GM04503 (cell line): ENCODE measurements around the gene FAAH2.
"Not testable (repeated sequence)": the region's sequence is repeated elsewhere in the genome, so short reads cannot be mapped to it uniquely, and the experiment has no call there.

Experiments
- DNase-seq: peaks from one replicate; pipeline ENCODE4 v3.0.0-alpha.2; 2012; ENCODE audit warnings: low read depth

FAAH2 gene

DNA sequence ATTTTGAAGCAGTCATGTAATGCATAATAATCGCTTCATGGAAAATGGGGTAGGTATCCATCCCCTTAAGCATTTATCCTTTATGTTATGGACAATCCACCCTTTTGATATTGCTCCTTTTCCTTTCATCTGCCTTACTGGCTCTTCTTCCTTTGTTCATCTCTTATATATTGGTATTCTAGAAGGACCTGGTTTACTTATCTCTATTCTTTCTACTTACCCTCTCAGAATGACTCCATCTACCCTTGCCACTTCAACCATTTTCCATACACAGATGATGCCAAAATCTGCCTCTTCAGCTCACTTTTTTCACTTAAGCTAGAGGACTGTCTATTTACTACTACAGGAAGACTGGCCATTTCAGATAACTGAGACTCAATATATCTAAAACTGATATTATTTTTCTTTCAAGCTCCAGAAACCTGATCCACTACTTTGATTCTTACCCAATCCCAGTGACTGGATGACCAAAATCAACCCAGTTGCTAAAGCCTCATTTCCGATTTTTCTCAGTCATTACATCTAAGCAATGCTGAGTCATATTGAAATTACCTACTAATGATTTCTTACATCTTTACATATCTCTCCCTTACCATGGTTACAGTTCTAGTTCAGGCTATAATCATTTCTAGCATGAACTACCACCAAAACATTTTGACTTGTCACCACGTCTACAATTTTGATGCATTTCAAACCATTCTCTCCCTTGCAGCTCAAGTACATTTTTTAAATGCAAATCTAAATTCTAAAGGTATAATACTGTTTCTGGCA is 93.7 kb downstream of the FAAH2 start:
- no peak for DNase-seq

DNA sequence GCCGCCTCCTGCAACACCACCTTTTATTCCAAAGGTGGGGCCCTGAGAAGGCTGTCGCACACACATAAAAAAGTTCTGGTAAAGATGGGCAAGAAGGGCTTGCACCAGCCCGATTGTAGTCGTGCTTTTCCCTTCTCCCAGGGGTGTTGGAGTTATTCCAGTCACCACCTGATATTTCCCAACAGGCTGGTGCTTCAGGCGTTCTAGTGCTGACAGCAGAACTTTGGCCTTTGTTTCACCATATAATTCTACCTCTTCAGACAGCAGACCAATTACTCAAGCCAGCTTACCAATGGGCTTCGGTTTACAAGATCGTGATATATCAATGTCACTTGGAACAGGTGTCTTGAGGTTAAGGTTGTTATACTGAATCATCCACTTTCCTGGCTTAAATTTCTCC is 107.7 kb downstream of the FAAH2 start:
- DNase-seq = not testable (repeated sequence)

DNA sequence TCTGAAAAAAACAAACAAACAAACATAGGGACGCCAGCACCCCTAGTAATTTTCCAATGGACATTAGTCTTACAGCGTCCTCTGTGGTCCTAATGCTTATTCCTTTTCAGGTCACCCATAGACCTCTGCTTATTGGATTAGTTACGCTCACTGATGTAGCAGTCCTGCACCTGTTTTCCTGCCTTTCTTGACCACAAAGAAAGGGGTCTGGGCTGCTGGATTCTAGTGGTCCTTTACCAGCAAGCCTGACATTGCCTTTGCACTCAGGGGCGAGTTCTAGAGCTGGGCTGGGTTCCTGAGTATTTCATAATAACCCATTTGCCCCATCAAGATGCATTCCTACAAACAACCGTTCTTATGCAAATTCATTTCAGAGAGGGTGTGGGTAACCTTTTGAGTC is 116.7 kb downstream of the FAAH2 start:
- DNase-seq = not testable (repeated sequence)

DNA sequence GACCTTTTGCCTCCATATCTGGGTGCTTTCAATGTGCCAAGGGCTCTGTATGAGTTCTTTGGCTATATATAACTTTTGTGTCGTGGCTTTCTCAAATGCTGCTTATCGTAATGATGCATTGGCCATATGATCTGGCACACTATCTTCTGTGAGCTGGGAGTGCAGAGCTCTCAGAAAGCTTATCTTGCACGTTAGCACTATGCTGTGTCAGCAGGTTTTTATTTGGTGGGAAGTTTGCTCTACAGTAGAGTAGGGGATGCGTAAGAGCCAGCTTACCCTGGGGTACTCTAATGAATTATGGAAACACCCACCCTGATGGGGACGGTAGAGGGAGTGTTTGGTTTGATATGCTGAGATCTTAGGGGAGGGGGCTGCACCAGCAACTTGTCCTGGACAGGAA is 119.6 kb downstream of the FAAH2 start:
- no peak for DNase-seq

DNA sequence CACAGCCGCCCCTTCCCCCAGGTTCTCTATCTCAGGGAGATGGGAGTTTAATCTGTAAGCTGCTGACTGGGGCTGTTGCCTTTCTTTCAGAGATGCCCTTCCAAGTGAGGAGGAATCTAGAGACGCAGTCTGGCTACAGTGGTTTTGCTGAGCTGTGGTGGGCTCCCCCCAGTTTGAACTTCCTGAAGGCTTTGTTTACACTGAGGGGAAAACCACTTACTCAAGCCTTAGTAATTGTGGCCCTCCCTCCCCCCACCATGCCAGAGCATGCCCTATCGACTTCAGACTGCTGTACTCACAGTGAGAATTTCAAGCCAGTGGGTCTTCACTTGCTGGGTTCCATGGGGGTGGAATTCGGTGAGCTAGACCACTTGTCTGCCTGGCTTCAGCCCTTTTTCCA is 131.3 kb downstream of the FAAH2 start:
- DNase-seq = no peak

DNA sequence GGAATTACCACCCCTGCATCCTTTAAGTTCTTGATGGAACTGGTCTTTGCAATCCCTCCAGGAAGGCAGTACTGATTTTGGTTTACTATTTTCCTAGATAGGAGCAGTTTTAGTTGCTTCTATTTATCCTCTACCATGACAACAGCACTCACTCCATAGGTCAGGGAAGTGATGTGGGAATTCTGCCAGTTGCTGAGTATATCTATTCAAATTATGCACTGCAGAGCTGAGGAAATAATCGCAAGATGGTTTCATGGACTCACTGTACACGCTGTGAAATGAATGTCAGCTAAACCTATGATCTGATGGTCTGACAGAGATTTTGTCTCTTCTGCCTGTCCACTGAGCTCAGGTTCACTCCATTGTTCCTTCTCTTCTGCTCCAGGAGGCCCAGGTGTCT is 135.8 kb downstream of the FAAH2 start:
- no peak for DNase-seq

DNA sequence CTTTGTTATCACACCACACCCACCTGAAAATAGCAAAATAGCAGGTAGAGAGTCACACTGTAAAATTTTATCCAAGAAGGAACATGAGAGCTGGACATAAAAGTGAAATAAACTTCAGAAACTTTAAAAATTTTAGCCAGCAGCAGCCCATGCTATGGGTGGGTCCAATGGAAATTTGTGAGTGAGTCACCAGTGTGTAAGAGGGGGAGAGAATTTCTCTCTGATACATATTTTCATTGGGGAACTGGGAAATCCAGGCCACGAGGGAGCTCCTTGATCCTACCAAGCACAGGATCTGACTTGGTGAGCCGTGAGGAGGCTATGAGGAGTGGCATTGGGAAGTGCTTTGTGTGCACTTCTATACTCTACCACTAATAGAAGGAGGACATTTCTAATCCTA is 136.3 kb downstream of the FAAH2 start:
- no peak for DNase-seq

DNA sequence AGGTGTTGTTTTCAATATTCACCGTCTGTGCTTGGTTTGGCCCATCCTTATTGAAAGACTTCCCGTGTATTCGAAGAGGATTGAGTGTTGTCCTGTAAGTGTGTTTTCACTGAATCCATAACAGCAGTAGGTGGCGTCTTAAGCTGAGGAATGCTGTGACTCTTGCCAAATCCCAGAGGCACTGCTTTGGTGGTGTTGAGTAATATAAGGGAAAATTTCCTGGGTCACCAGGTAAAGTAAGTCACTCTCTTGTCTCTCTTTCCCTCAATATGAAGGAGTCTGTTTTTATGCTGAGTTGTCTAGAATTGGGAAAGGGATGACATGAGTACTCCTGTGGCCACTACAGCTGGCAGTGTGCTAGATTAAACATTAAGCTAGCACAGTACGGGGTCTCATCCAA is 158.6 kb downstream of the FAAH2 start:
- DNase-seq = no peak

DNA sequence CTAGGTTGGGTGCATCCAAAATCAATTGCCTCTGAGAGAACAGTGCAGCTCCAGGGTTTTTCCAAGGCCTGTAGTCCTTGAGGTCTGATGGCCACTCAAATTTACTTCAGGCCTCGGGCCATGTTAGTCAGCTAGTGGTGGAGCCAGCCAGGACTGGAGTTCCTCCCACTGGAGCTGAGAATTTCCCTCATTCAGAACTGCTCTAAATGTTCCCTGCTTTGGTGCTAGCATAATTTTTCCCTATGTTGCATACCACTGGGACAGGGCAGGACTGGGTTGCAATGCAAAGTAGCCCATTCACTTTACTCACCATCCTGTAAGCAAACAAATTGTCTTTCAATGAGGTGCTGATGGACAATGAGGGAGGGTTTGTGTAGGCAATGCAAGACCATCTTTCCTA is 159.3 kb downstream of the FAAH2 start:
- no peak for DNase-seq

DNA sequence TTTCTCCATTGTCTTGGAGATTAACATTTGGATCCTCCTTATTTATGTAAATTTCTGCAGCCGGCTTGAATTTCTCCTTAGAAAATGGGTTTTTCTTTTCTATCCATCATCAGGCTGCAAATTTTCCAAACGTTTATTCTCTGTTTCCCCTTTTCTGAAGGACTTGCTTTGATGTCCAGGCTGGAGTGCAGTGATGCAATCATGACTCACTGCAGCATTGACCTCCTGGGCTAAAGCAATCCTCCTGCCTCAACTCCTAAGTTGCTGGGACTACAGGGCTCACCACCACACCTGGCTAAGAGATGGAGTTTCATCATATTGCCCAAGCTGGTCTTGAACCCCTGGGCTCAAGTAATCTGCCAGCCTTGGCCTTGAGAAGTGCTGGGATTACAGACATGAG is 161.3 kb downstream of the FAAH2 start:
- no peak for DNase-seq

DNA sequence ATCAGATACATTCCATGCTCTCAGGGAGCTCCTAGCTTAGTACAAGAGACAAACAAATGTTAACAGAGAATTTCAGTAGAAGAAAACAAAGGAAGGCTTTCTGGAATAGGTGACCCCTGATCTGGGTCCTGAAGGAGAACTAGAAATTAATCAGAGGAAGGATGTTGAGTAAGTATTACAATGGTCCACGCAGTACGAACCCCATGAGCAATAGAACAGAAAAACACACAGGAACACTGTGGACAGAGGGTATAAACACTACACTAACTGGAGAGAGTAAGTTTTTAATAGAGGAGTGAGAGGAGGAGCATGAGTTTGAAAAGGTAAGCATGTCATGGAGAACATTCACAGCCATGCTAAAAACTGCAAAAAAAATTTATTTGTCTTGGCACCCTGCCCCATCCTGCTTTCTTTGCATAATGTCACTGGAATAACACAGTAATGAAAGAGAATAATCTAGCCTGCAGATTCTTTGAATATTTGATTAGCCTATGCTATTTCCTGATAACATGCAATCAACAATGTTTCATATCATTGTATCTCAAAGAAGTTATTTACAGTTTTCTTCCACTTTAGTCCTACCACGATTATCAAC is 165.0 kb downstream of the FAAH2 start:
- no peak for DNase-seq

DNA sequence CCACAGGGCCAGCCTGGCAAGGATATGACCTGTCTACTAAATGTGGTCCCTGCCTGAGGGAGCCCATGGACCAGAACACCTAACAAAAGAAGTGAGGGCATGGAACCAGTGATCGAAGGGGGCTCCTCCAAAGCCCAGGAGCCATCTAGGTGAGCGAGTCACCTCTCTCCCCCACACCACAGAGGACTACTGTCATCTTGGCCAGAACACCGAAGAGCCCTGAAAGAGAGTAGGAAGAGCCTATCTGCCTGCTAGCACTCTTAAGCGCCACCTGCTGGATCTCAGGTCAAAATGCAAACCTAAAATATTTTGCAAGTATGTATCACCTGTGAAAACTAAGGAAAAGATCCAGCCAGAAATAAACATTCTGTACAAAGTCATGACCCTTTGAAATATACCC is 167.4 kb downstream of the FAAH2 start:
- no peak for DNase-seq

DNA sequence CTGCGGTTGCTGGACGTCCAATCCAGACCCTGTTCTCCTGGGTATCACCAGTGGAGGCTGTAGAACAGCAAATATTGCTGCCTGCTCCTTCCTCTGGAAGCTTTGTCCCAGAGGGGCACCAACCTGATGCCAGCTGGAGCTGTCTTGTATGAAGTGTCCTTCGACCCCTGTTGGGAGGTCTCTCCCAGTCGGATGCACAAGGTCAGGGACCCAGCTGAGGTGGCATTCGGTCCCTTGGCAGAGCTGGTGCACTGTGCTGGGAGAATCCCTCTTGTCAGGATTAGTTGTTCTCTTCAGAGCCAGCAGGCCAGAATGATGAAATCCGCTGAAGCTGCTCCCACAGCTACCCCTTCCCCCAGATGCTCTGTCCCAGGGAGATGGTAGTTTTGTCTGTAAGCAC is 195.0 kb downstream of the FAAH2 start:
- DNase-seq = no peak

DNA sequence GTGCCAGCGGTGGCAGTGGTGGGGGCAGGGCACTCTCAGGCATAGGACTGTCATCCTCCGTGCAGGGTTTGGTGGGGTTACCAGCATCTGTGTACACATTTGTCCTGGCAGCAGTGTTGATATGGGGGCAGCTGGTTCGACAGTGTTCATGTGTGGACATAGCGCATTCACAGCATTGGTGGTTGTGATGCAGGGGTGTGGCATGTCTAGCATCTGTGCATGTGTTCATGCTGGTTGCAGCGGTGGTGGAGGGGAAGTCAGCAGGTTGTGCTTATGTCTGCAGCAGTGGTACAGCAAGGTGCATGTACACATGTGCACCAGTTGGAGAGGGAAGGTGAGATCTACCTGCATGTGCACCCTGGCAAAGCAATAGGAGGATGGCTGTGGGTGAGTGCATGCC is 230.0 kb downstream of the FAAH2 start:
- no peak for DNase-seq

DNA sequence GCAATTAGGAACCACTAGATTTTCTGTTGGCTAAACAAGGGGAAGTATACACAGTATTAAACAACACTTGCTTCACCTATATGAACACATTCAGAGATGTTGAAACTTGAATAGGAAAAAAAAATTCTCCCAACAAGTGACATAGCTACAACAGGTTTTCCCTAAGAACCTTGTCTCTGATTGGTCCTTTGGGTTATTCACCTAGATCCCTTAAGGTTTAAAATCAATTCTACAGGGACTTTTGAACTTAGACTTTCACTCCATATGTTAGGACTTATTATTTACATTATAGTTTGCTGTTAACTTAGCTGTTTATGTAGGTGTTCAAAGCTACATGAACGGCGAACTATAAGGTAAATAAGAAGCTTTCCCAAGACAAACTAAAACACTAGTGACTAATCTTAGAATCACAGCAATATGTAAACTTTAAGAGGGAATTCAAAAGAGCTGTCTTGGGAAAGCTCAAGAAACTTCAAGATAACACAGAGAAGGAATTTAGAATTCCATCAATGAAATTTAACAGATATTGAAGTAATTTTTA is 233.1 kb downstream of the FAAH2 start:
- DNase-seq = no peak

DNA sequence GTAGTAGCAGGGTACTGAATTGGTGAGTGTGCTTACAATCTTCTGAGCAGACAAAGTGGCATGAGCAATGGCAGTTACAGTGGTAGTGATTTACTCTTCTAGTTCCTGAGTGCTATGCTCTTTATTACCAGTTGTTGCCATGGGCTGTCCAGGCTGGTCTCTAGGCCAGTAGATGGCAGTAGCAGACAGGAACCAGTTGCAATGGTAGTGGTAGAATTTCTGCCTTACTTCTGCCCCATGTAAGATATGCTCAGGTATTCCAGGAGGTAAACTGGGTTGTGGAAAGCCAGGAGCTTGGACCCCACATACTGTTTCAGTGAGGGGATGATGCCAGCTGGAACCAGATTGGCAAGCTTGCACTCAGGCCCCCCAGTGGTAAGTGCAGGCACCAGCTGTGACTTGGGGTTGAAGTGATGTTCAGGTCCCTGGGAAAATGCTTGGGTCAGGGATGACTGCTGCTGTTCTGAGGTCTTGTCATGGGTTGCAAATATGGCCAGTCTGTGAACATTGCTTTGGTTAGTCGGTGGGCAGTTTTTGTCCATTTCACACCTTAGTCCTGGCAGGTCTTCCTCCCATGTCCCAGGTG is 242.3 kb downstream of the FAAH2 start:
- no peak for DNase-seq
